Fibroblast of lung (primary cell): Measurements from ENCODE around the gene SDK1.

ENCODE experiments used
- EZH2 ChIP-seq: IDR thresholded peaks from 2 replicates; pipeline ENCODE4 v1.5.1; 2012; ENCODE audit warnings: low read length, control low read depth, mild to moderate bottlenecking; ENCODE audit errors: missing control alignments
- TF ChIP-seq, protein P1 (sequence below), 2 donors: IDR thresholded peaks in 1 of 2; conservative IDR thresholded peaks in 1 of 2; 1 replicate in 1 of 2; 2 replicates in 1 of 2; pipeline ENCODE4 v1.5.1; 2011 to 2012; ENCODE audit warnings: low read length in 2 of 2, control low read depth in 1 of 2, inconsistent platforms in 1 of 2, low read depth in 1 of 2, mild to moderate bottlenecking in 1 of 2

DNA sequence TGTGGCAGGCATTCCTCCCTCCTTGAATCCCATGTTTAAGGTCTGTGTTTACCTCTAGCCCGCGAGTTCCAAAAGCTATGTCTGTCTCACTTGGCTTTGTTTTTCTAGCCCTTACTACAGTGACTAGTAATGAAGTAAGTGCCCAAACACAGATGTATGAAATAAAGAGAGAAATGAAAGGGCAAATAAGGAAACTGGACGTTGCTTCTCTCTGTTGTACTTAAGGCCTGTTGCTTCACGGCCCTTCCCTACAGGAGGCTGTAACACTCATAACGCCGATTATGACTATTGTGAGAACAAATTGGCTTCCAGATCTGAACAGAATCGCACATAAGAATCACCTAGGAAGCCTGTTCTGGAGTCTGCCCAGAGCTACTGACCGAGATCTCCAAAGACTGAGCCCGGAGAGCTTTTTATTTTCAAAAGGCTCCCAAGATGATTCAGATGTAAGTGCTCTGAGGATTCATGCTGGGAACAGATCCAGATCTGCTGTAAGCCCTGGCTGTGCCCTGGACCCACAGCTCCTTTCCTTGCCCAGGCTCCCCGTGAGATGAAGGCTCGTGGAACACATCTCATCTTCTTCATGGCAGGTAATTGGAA is 432.6 kb downstream of the SDK1 start:
- TF ChIP-seq, protein P1, sequence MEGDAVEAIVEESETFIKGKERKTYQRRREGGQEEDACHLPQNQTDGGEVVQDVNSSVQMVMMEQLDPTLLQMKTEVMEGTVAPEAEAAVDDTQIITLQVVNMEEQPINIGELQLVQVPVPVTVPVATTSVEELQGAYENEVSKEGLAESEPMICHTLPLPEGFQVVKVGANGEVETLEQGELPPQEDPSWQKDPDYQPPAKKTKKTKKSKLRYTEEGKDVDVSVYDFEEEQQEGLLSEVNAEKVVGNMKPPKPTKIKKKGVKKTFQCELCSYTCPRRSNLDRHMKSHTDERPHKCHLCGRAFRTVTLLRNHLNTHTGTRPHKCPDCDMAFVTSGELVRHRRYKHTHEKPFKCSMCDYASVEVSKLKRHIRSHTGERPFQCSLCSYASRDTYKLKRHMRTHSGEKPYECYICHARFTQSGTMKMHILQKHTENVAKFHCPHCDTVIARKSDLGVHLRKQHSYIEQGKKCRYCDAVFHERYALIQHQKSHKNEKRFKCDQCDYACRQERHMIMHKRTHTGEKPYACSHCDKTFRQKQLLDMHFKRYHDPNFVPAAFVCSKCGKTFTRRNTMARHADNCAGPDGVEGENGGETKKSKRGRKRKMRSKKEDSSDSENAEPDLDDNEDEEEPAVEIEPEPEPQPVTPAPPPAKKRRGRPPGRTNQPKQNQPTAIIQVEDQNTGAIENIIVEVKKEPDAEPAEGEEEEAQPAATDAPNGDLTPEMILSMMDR (conservative IDR thresholded peaks at IDR 0.05 in 1 of 2, IDR thresholded peaks at IDR 0.05 in 1 of 2; ENCODE audit: low read depth in 1 of 2, low read length in 2 of 2) = no peak
- no peak for TF ChIP-seq EZH2
